Naive thymus-derived CD8-positive, alpha-beta T cell (primary cell): Measurements from ENCODE around the gene STOML2. TPM values are rescaled to one million over a fixed set of nuclear protein-coding genes. Genes with fewer than 3 reads are reported as not detected.

Experiments
- ATAC-seq, 2 donors: fragments of 150-1000 bp; cut with Tn5 transposase in 1 of 2; sonication (Bioruptor Pico), chemical (Tn5 transposase) in 1 of 2; 1 replicate in 1 of 2; 2 replicates in 1 of 2; pipeline ENCODE4 v1.10.0; 2021; ENCODE audit warnings: mild to moderate bottlenecking in 2 of 2, moderate library complexity in 2 of 2
- POLR2A ChIA-PET: fragments of 350-600 bp; sonication (Branson Sonifier 250); formaldehyde crosslinking; loops from one replicate; lab custom pipeline; 2021; ENCODE audit warnings: antibody characterized with exemption; lab: Charles Lee
- DNase-seq, 10 donors: peaks; one replicate each; pipeline versions ENCODE4 v3.0.0 to v3.0.0-alpha.2; 2020 to 2022
- H3K27ac Mint-ChIP-seq, 10 donors: one replicate each; pipeline ENCODE4 v1.8.0; 2020 to 2022; ENCODE audit warnings: mild to moderate bottlenecking in 10 of 10, mixed read lengths in 10 of 10, moderate library complexity in 4 of 10, inconsistent platforms in 1 of 10
- H3K27me3 Mint-ChIP-seq, 5 donors: one replicate each; pipeline ENCODE4 v1.8.0; 2021 to 2022; ENCODE audit warnings: mixed read lengths in 5 of 5
- H3K36me3 Mint-ChIP-seq, 3 donors: one replicate each; pipeline ENCODE4 v1.8.0; 2020 to 2022; ENCODE audit warnings: mixed read lengths in 3 of 3, mild to moderate bottlenecking in 2 of 3, inconsistent platforms in 1 of 3
- H3K4me1 Mint-ChIP-seq, 4 donors: one replicate each; pipeline ENCODE4 v1.8.0; 2021 to 2022; ENCODE audit warnings: mixed read lengths in 4 of 4
- H3K4me3 Mint-ChIP-seq, 10 donors: one replicate each; pipeline ENCODE4 v1.8.0; 2020 to 2022; ENCODE audit warnings: mild to moderate bottlenecking in 10 of 10, mixed read lengths in 10 of 10, moderate library complexity in 6 of 10, inconsistent platforms in 1 of 10
- H3K9me3 Mint-ChIP-seq, 9 donors: one replicate each; pipeline ENCODE4 v1.8.0; 2020 to 2022; ENCODE audit warnings: mixed read lengths in 9 of 9, mild to moderate bottlenecking in 3 of 9, inconsistent platforms in 1 of 9, moderate library complexity in 1 of 9
- polyA plus RNA-seq, 3 donors: library from polyadenylated mRNA; unstranded; fragments of 300-500 nt; fragmentation: Illumina TruSeq; gene quantifications; one replicate each; pipeline ENCODE4 v1.2.3, GENCODE V29; 2021
- total RNA-seq, 8 experiments: library from RNA in 2 of 8; stranded (reverse) in 2 of 8; gene quantifications; one replicate each; pipeline ENCODE4 v1.2.3 and lab custom pipeline; 2021 to 2026

Gene STOML2
- total and polyA plus RNA-seq, 5 experiments from 2014 or later = 47.3 to 93.9 (median 86.7) TPM

DNA sequence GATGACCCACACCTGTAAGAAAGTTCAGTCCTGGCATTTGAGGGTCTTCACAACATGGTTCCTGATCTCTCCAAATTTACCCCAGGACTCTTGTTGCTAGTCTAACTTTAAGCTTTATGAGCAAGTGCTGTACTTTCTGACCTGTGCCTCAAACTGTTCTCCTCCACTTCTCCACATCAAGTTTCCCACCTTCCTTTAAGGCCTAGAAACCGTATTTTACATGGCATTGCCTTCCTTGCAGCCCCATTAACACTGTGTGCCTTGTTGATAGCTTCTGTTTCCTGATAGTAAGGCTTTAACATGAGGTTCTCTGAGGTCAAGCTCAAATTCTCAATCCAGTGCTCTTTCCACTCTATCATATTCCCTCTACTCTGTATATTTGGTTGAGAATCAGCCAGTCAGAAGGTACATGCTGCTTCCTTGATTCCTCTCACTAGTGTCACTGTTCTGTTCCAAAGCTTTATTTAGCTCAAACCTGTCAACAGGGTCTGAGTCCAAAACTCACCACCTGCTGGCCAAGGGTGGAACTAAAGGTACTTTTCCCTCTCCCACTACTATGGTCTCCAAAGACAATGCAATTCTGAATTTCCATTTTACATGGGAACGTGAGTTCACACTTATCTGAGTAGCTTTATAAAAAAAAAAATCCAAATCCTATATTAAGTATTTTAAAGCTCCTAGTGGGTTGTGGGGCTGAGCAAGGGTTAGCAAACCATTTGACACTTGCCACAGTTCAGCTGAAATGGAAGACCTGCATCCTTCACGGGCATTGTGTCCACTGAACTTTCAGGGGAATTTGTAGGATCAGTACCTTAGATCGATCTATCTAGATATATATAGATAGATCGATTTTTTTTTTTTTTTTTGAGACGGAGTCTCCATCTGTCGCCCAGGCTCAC is 51.6 kb downstream of the STOML2 start:
- Mint-ChIP-seq H3K36me3 (peaks cover 0 to 71% (median 15%) of the 10 kb centered on the region in 3 donors), H3K27ac (peak overlapping the region in 6 of 10 donors; percentile 18 to 72 (median 50)), H3K4me1 (peaks cover 4 to 8% (median 6%) of the 10 kb centered on the region in 4 donors), H3K4me3 (no peak overlapping the region), H3K27me3 (no peaks in the 10 kb centered on the region), H3K9me3 (no peaks in the 10 kb centered on the region)
- DNase-seq = peak in 8 of 10 donors; percentile 19 to 55 (median 43)
- POLR2A ChIA-PET = interaction anchor here (0.7 to 1.7 kb wide), 6 partner anchors 11 to 62 kb away, joined by 3 to 6 read pairs (median 3); partner anchors contain the start of genes DNAJB5, PIGO and VCP
- ATAC-seq = peak; percentile 78 to 82

Other genes starting within 250 kb of the STOML2 start
- not detected for gene PHF24, start 144.8 kb downstream of the STOML2 start, total RNA-seq
- gene PHF24, start 144.8 kb downstream of the STOML2 start, polyA plus RNA-seq = not detected
- 1 to 10 TPM; 1.9 to 2.0 TPM for gene DNAJB5, start 113.4 kb downstream of the STOML2 start, total RNA-seq
- gene DNAJB5, start 113.4 kb downstream of the STOML2 start, polyA plus RNA-seq = 1 to 10 TPM in 2 of 3 donors, under 1 TPM in 1; 0.47 to 2.0 (median 1.8) TPM
- gene VCP, start 30.5 kb downstream of the STOML2 start, total RNA-seq = 100 to 1,000 TPM; 172 to 177 TPM
- 100 to 1,000 TPM; 136 to 152 (median 142) TPM for gene VCP, start 30.5 kb downstream of the STOML2 start, polyA plus RNA-seq
- 10 to 100 TPM; 23.6 to 27.9 TPM for gene FANCG, start 23.2 kb downstream of the STOML2 start, total RNA-seq
- gene FANCG, start 23.2 kb downstream of the STOML2 start, polyA plus RNA-seq = 1 to 10 TPM; 4.4 to 9.3 (median 5.9) TPM
- 10 to 100 TPM; 32.6 to 36.1 TPM for gene PIGO, start 6.5 kb downstream of the STOML2 start, total RNA-seq
- gene PIGO, start 6.5 kb downstream of the STOML2 start, polyA plus RNA-seq = 10 to 100 TPM; 23.0 to 26.2 (median 23.3) TPM
- 1 to 10 TPM; 5.4 to 5.7 TPM for gene ATOSB, start 12.7 kb upstream of the STOML2 start, total RNA-seq
- gene ATOSB, start 12.7 kb upstream of the STOML2 start, polyA plus RNA-seq = 1 to 10 TPM; 1.6 to 2.9 (median 2.6) TPM
- 1 to 10 TPM in 1 of 2 experiments, under 1 TPM in 1; 0.94 to 1.4 TPM for gene UNC13B, start 58.9 kb upstream of the STOML2 start, total RNA-seq
- gene UNC13B, start 58.9 kb upstream of the STOML2 start, polyA plus RNA-seq = under 1 TPM in 2 of 3 donors, not detected in 1; 0.39 to 0.60 TPM